SK-N-SH treated with all-trans-retinoic acid at 6 μM for 48 hours (cell line): Measurements from ENCODE around the gene TEX2.

Experiments used
- ATAC-seq: fragments of 200-7000 bp; cut with Tn5 transposase; 3 replicates; pipeline ENCODE4 v1.9.1; 2020; ENCODE audit warnings: mild to moderate bottlenecking, moderate library complexity
- ARNTL ChIP-seq: fragments of 450-650 bp; formaldehyde crosslinking; IDR thresholded peaks from 2 replicates; pipeline ENCODE4 v1.5.0; 2020; ENCODE audit warnings: low read depth, mild to moderate bottlenecking, moderate library complexity, borderline replicate concordance
- CREB5 ChIP-seq: fragments of 250-450 bp; sonication (Bioruptor Pico); IDR thresholded peaks from 2 replicates; pipeline ENCODE4 v1.5.1; 2020; ENCODE audit warnings: low read depth, mild to moderate bottlenecking, moderate library complexity
- CSDC2 ChIP-seq: fragments of 250-450 bp; sonication (Bioruptor Pico); IDR thresholded peaks from 2 replicates; pipeline ENCODE4 v1.5.0; 2020; ENCODE audit warnings: mild to moderate bottlenecking, moderate library complexity
- ISL1 ChIP-seq: fragments of 250-450 bp; sonication (Bioruptor Pico); IDR thresholded peaks from 2 replicates; pipeline ENCODE4 v2.1.2; 2022; ENCODE audit warnings: mild to moderate bottlenecking, moderate library complexity
- OSR1 ChIP-seq: fragments of 250-450 bp; sonication (Bioruptor Pico); IDR thresholded peaks from 2 replicates; pipeline ENCODE4 v1.8.0; 2022; ENCODE audit warnings: moderate library complexity, mild to moderate bottlenecking, inconsistent platforms
- POU6F1 ChIP-seq: fragments of 250-450 bp; sonication (Bioruptor Pico); IDR thresholded peaks from 2 replicates; pipeline ENCODE4 v1.8.0; 2021; ENCODE audit warnings: low read depth, mild to moderate bottlenecking, moderate library complexity, borderline replicate concordance
- PPARA ChIP-seq: fragments of 250-450 bp; sonication (Bioruptor Pico); IDR thresholded peaks from 2 replicates; pipeline ENCODE4 v1.5.0; 2020; ENCODE audit warnings: mild to moderate bottlenecking, borderline replicate concordance
- RARB ChIP-seq: fragments of 250-450 bp; sonication (Bioruptor Pico); IDR thresholded peaks from 2 replicates; pipeline ENCODE4 v1.8.0; 2021; ENCODE audit warnings: mild to moderate bottlenecking, moderate library complexity
- SNAI2 ChIP-seq: fragments of 250-450 bp; sonication (Bioruptor Pico); IDR thresholded peaks from 2 replicates; pipeline ENCODE4 v1.5.0; 2020; ENCODE audit warnings: mild to moderate bottlenecking, moderate library complexity
- TCF4 ChIP-seq: fragments of 250-450 bp; sonication (Bioruptor Pico); IDR thresholded peaks from 2 replicates; pipeline ENCODE4 v1.8.0; 2021; ENCODE audit warnings: mild to moderate bottlenecking, moderate library complexity, borderline replicate concordance
- TOX ChIP-seq: fragments of 250-450 bp; sonication (Bioruptor Pico); IDR thresholded peaks from 2 replicates; pipeline ENCODE4 v1.8.0; 2021; ENCODE audit warnings: mild to moderate bottlenecking, moderate library complexity, borderline replicate concordance
- ZC3H10 ChIP-seq: fragments of 250-450 bp; sonication (Bioruptor Pico); IDR thresholded peaks from 2 replicates; pipeline ENCODE4 v1.5.1; 2021; ENCODE audit warnings: mild to moderate bottlenecking, moderate library complexity
- ZFP3 ChIP-seq: fragments of 250-450 bp; sonication (Bioruptor Pico); IDR thresholded peaks from 2 replicates; pipeline ENCODE4 v1.5.0; 2020; ENCODE audit warnings: mild to moderate bottlenecking, moderate library complexity
- ZNF70 ChIP-seq: fragments of 450-650 bp; formaldehyde crosslinking; IDR thresholded peaks from 2 replicates; pipeline ENCODE4 v1.5.0; 2020; ENCODE audit warnings: mild to moderate bottlenecking, moderate library complexity
- ZNF8 ChIP-seq: fragments of 450-650 bp; formaldehyde crosslinking; IDR thresholded peaks from 2 replicates; pipeline ENCODE4 v1.5.0; 2020; ENCODE audit warnings: mild to moderate bottlenecking, moderate library complexity

Gene TEX2

GRCh38 chr17:64273006-64273405 is 9.9 kb upstream of the TEX2 start (continued):
- TF ChIP-seq SNAI2 (CRISPR knock-in tag) (no peak), CSDC2 (CRISPR knock-in tag) (no peak)

GRCh38 chr17:64270885-64271284 is 7.8 kb upstream of the TEX2 start:
- no peak for TF ChIP-seq PPARA (CRISPR knock-in tag)
- no peak for TF ChIP-seq TCF4 (CRISPR knock-in tag)
- no peak for TF ChIP-seq SNAI2 (CRISPR knock-in tag)
- TF ChIP-seq OSR1, result no peak
- no peak for TF ChIP-seq POU6F1 (CRISPR knock-in tag)
- TF ChIP-seq RARB (CRISPR knock-in tag), result no peak
- no peak for TF ChIP-seq ZNF70 (CRISPR knock-in tag)
- TF ChIP-seq ZNF8 (CRISPR knock-in tag), result no peak
- TF ChIP-seq CREB5 (CRISPR knock-in tag), result no peak
- ATAC-seq, result no peak

- peak; percentile 19; the same call in 1 of the 3 replicates for ATAC-seq
- no peak for TF ChIP-seq POU6F1 (CRISPR knock-in tag)
- no peak for TF ChIP-seq OSR1
These were observed 6.9 kb upstream of the TEX2 start for GRCh38 chr17:64269687-64270649.

GRCh38 chr17:64264891-64265290 is 1.8 kb upstream of the TEX2 start:
- no peak for ATAC-seq

GRCh38 chr17:64262198-64262999 is 661 bp downstream of the TEX2 start:
- TF ChIP-seq TOX (CRISPR knock-in tag) (no peak), CREB5 (CRISPR knock-in tag) (0 out of 2 replicates have a peak, but pooled peaks have one; percentile 13), OSR1 (no peak), POU6F1 (CRISPR knock-in tag) (no peak), ZC3H10 (CRISPR knock-in tag) (no peak), ZFP3 (no peak)
- ATAC-seq, result peak; percentile 72

More at GRCh38 chr17:64264891-64265290, 1.8 kb upstream of the TEX2 start:
- TF ChIP-seq ISL1 (CRISPR knock-in tag) (no peak), OSR1 (no peak), ZFP3 (no peak), ARNTL (CRISPR knock-in tag) (no peak)
